H1 (cell line): ENCODE data around the gene FCMR. TPM values are rescaled to one million over a fixed set of nuclear protein-coding genes. Genes with fewer than 3 reads are reported as not detected.

Experiments
- GTF2F1 ChIP-seq: IDR thresholded peaks from 2 replicates; pipeline ENCODE4 v1.6.1; 2012; ENCODE audit warnings: low read depth, low read length, improper control_type of control experiment, borderline replicate concordance
- HDAC2 ChIP-seq, 2 experiments: fragments of 300-600 bp in 1 of 2; sonication (generic) in 1 of 2; IDR thresholded peaks; 2 replicates each; pipeline ENCODE4 v1.6.1; 2011 to 2012; ENCODE audit warnings: low read depth in 2 of 2, low read length in 2 of 2, mild to moderate bottlenecking in 2 of 2, moderate library complexity in 2 of 2, borderline replicate concordance in 1 of 2, inconsistent platforms in 1 of 2
- JUN ChIP-seq: IDR thresholded peaks from 2 replicates; pipeline ENCODE4 v1.6.1; 2011; ENCODE audit warnings: low read depth, mild to moderate bottlenecking, improper control_type of control experiment, low read length
- polyA plus RNA-seq, 7 experiments: library from polyadenylated mRNA; depleted of rRNA in 3 of 7; stranded (reverse) in 5 of 7; unstranded in 2 of 7; fragments of >200 nt in 5 of 7; fragments of 200-250 nt in 2 of 7; gene quantifications; 1 replicate in 5 of 7; 2 replicates in 1 of 7; 4 replicates in 1 of 7; pipeline versions ENCODE4 v1.2.1 to v1.2.3, GENCODE V29; 2011 to 2013; ENCODE audit warnings: missing spikeins in 2 of 7, mixed read lengths in 2 of 7
- total RNA-seq: library from RNA; stranded (reverse); fragmentation: NEBNext Ultra II Directional; extraction: Animal tissue kit (Norgen Biotek cat#: 25700); gene quantifications from 2 replicates; pipeline ENCODE4 v1.2.1, GENCODE V29; 2021

FCMR gene
- total and polyA plus RNA-seq, 2 of the 8 experiments (the other 6 are each of a cell fraction or from before 2014, with no cell fraction given): 0.53 TPM; not detected in 1

DNA sequence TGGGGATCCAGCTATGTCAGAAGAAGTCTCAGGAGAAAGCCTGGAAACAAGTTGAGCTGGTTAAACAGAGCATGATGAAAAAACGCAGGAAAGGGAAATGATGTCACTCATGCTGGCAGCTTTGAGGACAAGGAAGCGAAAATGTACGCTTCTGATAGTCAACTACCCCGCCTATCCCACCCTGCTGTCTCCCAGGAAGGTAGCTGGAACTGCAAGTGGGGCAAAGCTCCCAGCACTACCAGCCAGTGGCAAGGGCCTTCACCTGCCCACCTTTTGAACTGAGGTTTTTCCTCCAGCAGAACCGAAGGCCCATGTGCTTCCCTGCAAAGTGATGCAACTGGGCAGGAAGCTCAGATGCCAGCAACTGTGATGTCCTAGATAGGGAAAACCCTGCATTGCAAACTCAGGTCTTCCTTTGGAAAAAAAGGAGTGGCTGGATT is 62.6 kb downstream of the FCMR start (continued):
- TF ChIP-seq HDAC2 (IDR thresholded peaks at IDR 0.05; ENCODE audit: borderline replicate concordance in 1 of 2, low read depth in 2 of 2, low read length in 2 of 2) (no peak), GTF2F1 (no peak), JUN (no peak)
